K562 (cell line): ENCODE results near the gene KCP. TPM values are rescaled to one million over a fixed set of nuclear protein-coding genes. Genes with fewer than 3 reads are reported as not detected.

ENCODE experiments used
- ATAC-seq: fragments of 200-7000 bp; cut with Tn5 transposase; 3 replicates; pipeline ENCODE4 v1.9.1; 2020; ENCODE audit warnings: moderate library complexity
- BruUV-seq: library from RNA; stranded (reverse); fragments of 400-500 nt; replicated peaks from 2 replicates; lab custom pipeline; 2021; lab: Mats Ljungman, UMichigan
- CTCF ChIA-PET: fragments of 300-600 bp; formaldehyde crosslinking; extraction: SDS; loops from one replicate; lab custom pipeline; 2021; ENCODE audit warnings: low intra/inter-chr PET ratio; lab: Yijun Ruan, JAX
- POLR2A ChIA-PET: fragments of 300-600, 350-650 bp; sonication (Branson Sonifier 250); formaldehyde crosslinking; extraction: SDS; loops from one replicate; lab custom pipeline; 2021; ENCODE audit warnings: antibody characterized with exemption, inconsistent platforms; lab: Yijun Ruan, JAX
- DNase-seq, 4 experiments: peaks; one replicate each; pipeline versions ENCODE4 v3.0.0 to v3.0.0-alpha.2; 2011 to 2018; ENCODE audit warnings: low spot score in 3 of 4, mixed read lengths in 3 of 4; ENCODE audit errors: extremely low read depth in 1 of 4
- FAIRE-seq: peaks from 2 replicates; lab custom pipeline; 2011; peaks lifted over from hg19 to GRCh38; lab: Jason Lieb, UNC
- H2AFZ ChIP-seq: 2 replicates; pipeline ENCODE4 v1.6.0; 2011; ENCODE audit warnings: low read depth, low read length, control low read depth, inconsistent platforms
- H3K27ac ChIP-seq: fragments of 200-600 bp; 3 replicates; pipeline ENCODE4 v1.8.0; 2011; ENCODE audit warnings: low read depth, mild to moderate bottlenecking, control low read depth, inconsistent platforms, low read length, moderate library complexity, mixed read lengths; ENCODE audit errors: extremely low read depth
- H3K27me3 ChIP-seq, 2 experiments: fragments of 300-600 bp in 1 of 2; 2 replicates in 1 of 2; 3 replicates in 1 of 2; pipeline versions ENCODE4 v1.6.0 to v1.8.0; 2011; ENCODE audit warnings: inconsistent platforms in 2 of 2, low read length in 2 of 2, mild to moderate bottlenecking in 1 of 2, mixed read lengths in 1 of 2, moderate library complexity in 1 of 2; ENCODE audit not compliant: control insufficient read depth in 2 of 2, insufficient read depth in 2 of 2
- H3K36me3 ChIP-seq: fragments of 300-600 bp; 3 replicates; pipeline ENCODE4 v1.8.0; 2011; ENCODE audit warnings: mild to moderate bottlenecking, low read length, inconsistent platforms; ENCODE audit not compliant: control insufficient read depth, insufficient read depth
- H3K4me1 ChIP-seq, 2 experiments: fragments of 200-600 bp in 1 of 2; replicated peaks in 1 of 2; 2 replicates in 1 of 2; 3 replicates in 1 of 2; pipeline versions ENCODE4 v1.5.1 to v1.8.0; 2011; ENCODE audit warnings: inconsistent platforms in 2 of 2, low read length in 2 of 2, mild to moderate bottlenecking in 1 of 2, mixed read lengths in 1 of 2, moderate library complexity in 1 of 2; ENCODE audit not compliant: control insufficient read depth in 2 of 2, insufficient read depth in 2 of 2
- H3K4me2 ChIP-seq: 2 replicates; pipeline ENCODE4 v1.6.1; 2011; ENCODE audit warnings: low read length, control low read depth, inconsistent platforms, mixed read lengths; ENCODE audit not compliant: insufficient read depth
- H3K4me3 ChIP-seq: fragments of 200-600 bp; sonication (generic), shearing (Covaris generic); 2 replicates; pipeline ENCODE4 v1.5.1; 2016; ENCODE audit warnings: control low read depth, inconsistent platforms
- H3K79me2 ChIP-seq: fragments of 200-600 bp; 3 replicates; pipeline ENCODE4 v1.8.0; 2011; ENCODE audit warnings: low read length, inconsistent platforms; ENCODE audit not compliant: control insufficient read depth, insufficient read depth
- H3K9ac ChIP-seq, 2 experiments: 2 replicates each; pipeline versions ENCODE4 v1.6.0 to v1.6.1; 2011; ENCODE audit warnings: low read depth in 2 of 2, low read length in 2 of 2, control low read depth in 1 of 2, inconsistent platforms in 1 of 2, mild to moderate bottlenecking in 1 of 2, mixed read lengths in 1 of 2; ENCODE audit not compliant: insufficient read depth in 1 of 2
- H3K9me1 ChIP-seq: one replicate; pipeline ENCODE4 v1.6.0; 2011; ENCODE audit warnings: inconsistent platforms, mild to moderate bottlenecking, low read length, moderate library complexity; ENCODE audit not compliant: control insufficient read depth, insufficient read depth
- H3K9me3 ChIP-seq: replicated peaks from 2 replicates; pipeline ENCODE4 v1.5.1; 2011; ENCODE audit warnings: low read depth, low read length, inconsistent platforms; ENCODE audit not compliant: control insufficient read depth, insufficient read depth
- H4K20me1 ChIP-seq: replicated peaks from 2 replicates; pipeline ENCODE4 v1.6.1; 2011; ENCODE audit warnings: low read length, inconsistent platforms, mixed read lengths; ENCODE audit not compliant: control insufficient read depth, insufficient read depth
- MED1 ChIP-seq: sonication (generic); formaldehyde crosslinking; IDR thresholded peaks from 2 replicates; pipeline ENCODE4 v1.8.1; 2023; ENCODE audit warnings: missing genetic modification reagents, borderline replicate concordance
- MTA1 ChIP-seq: fragments of 450-650 bp; IDR thresholded peaks from 2 replicates; pipeline ENCODE4 v1.6.1; 2017; ENCODE audit warnings: borderline replicate concordance
- MTA2 ChIP-seq: fragments of 450-650 bp; IDR thresholded peaks from 2 replicates; pipeline ENCODE4 v1.6.1; 2016; ENCODE audit warnings: low read depth
- NCOA6 ChIP-seq: fragments of 450-650 bp; IDR thresholded peaks from 2 replicates; pipeline ENCODE4 v1.6.1; 2017; ENCODE audit warnings: mild to moderate bottlenecking
- NFIX ChIP-seq: fragments of 250-450 bp; sonication (Bioruptor Pico); IDR thresholded peaks from 2 replicates; pipeline ENCODE4 v1.4.0; 2020; ENCODE audit warnings: low read depth, mild to moderate bottlenecking, moderate library complexity
- OTX1 ChIP-seq: fragments of 450-650 bp; formaldehyde crosslinking; IDR thresholded peaks from 2 replicates; pipeline ENCODE4 v1.4.0; 2022; ENCODE audit warnings: mild to moderate bottlenecking
- POLR2AphosphoS2 ChIP-seq: IDR thresholded peaks from 2 replicates; pipeline ENCODE4 v1.6.1; 2012; ENCODE audit warnings: low read length, improper control_type of control experiment
- POLR2G ChIP-seq: fragments of 200-400 bp; formaldehyde crosslinking; IDR thresholded peaks from 2 replicates; pipeline ENCODE4 v1.6.1; 2017; ENCODE audit warnings: low read depth, mild to moderate bottlenecking, antibody characterized with exemption, low read length, moderate library complexity
- RUNX1 ChIP-seq: sonication (generic); IDR thresholded peaks from 2 replicates; pipeline ENCODE4 v1.6.1; 2016; ENCODE audit warnings: antibody characterized with exemption, low read depth
- SUPT5H ChIP-seq: fragments of 450-650 bp; IDR thresholded peaks from 2 replicates; pipeline ENCODE4 v1.6.1; 2016
- ZKSCAN3 ChIP-seq: fragments of 250-450 bp; sonication (Bioruptor Pico); IDR thresholded peaks from 2 replicates; pipeline ENCODE4 v1.4.0; 2020
- ZNF12 ChIP-seq: sonication (generic); formaldehyde crosslinking; IDR thresholded peaks from 2 replicates; pipeline ENCODE4 v1.4.0; 2020; ENCODE audit warnings: mild to moderate bottlenecking, missing genetic modification reagents
- ZNF24 ChIP-seq: fragments of 450-650 bp; IDR thresholded peaks from 2 replicates; pipeline ENCODE4 v1.6.1; 2016
- ZNF699 ChIP-seq: fragments of 250-450 bp; sonication (Bioruptor Pico); IDR thresholded peaks from 2 replicates; pipeline ENCODE4 v1.8.0; 2021; ENCODE audit warnings: mild to moderate bottlenecking, moderate library complexity; ENCODE audit not compliant: insufficient replicate concordance
- WGBS: fragments of 100-300 bp; shearing (Covaris generic); methylation state at CpG from one replicate; pipeline ENCODE4 v1.1.6; 2016; ENCODE audit warnings: low coverage, mixed read lengths; ENCODE audit not compliant: insufficient coverage; ENCODE audit errors: missing lambda C conversion rate; 5-methylcytosine and 5-hydroxymethylcytosine counted together
- in situ Hi-C: fragments of 300-500 bp; cut with MboI; formaldehyde crosslinking; loops from 4 replicates; pipeline ENCODE4 v1.15.0; 2018; ENCODE audit warnings: inconsistent platforms, mixed read lengths
- intact Hi-C: fragments of 100-400 bp; cut with micrococcal nuclease; formaldehyde crosslinking; loops from 2 replicates; pipeline ENCODE4 v1.14.2; 2022
- polyA plus RNA-seq, 8 experiments: library from polyadenylated mRNA; depleted of rRNA in 4 of 8; stranded (reverse) in 5 of 8; unstranded in 3 of 8; fragments of >200 nt; fragmentation: Nextera tagmentation in 2 of 8; fragmentation: Illumina TruSeq in 1 of 8; extraction: Ambion mirVana in 2 of 8; extraction: Trizol in 1 of 8; gene quantifications; 2 replicates each; pipeline versions ENCODE4 v1.2.1 to v1.2.3, GENCODE V29; 2011 to 2014; ENCODE audit warnings: inconsistent platforms in 1 of 8, missing spikeins in 1 of 8
- total RNA-seq, 7 experiments: library from RNA; depleted of rRNA in 6 of 7; stranded (reverse); fragments of >200 nt in 6 of 7; fragmentation: Illumina TruSeq in 2 of 7; extraction: Trizol in 2 of 7; gene quantifications; 2 replicates each; pipeline versions ENCODE4 v1.2.1 to v1.2.3, GENCODE V29; 2011 to 2021; ENCODE audit warnings: low replicate concordance in 1 of 7
- TF ChIP-seq, protein P1 (sequence below): IDR thresholded peaks from 2 replicates; pipeline ENCODE4 v1.6.1; 2012; ENCODE audit warnings: low read depth, low read length, improper control_type of control experiment, borderline replicate concordance
- TF ChIP-seq, protein P2 (sequence below): IDR thresholded peaks from 2 replicates; pipeline ENCODE4 v1.6.1; 2011; ENCODE audit warnings: borderline replicate concordance, low read depth, mild to moderate bottlenecking, moderate library complexity, low read length; ENCODE audit not compliant: insufficient read depth, poor library complexity, severe bottlenecking
- TF ChIP-seq, protein P3 (sequence below): fragments of 250-450 bp; sonication (Bioruptor Pico); IDR thresholded peaks from 2 replicates; pipeline ENCODE4 v1.8.0; 2021; ENCODE audit warnings: moderate library complexity, mild to moderate bottlenecking, inconsistent platforms
- TF ChIP-seq, protein P4 (sequence below): fragments of 200-400 bp; formaldehyde crosslinking; IDR thresholded peaks from 2 replicates; pipeline ENCODE4 v1.6.1; 2017; ENCODE audit warnings: mild to moderate bottlenecking, low read depth, low read length, moderate library complexity

KCP gene
- total and polyA plus RNA-seq, 9 of the 15 experiments (the other 6 are each of a cell fraction or from before 2014, with no cell fraction given), result 0.06 to 0.17 (median 0.12) TPM; not detected in 3

DNA sequence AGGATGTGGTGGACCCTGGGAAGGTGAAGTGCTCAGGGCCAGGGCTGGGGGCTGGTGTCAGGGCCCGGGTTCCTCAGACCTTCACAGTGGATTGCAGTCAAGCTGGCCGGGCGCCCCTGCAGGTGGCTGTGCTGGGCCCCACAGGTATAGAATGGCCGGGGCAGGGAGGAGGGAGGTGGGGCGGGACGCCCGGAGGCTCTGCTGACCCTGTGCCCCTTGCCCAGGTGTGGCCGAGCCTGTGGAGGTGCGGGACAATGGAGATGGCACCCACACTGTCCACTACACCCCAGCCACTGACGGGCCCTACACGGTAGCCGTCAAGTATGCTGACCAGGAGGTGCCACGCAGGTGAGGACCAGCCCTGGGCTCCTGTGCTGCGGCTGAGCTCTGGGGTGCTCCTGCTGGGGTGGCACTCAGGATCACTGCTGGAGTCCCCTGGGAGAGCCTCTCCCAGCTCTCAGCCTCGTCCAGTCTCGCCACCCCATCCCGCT is 62.7 kb downstream of the KCP start:
- WGBS, result 98% methylated on average over 14 of the region's 17 CpGs
- H3K27me3 ChIP-seq, result no peaks in the 10 kb centered on the region
- no TSS peak for BruUV-seq
- peaks cover 10% of the 10 kb centered on the region for H3K9me1 ChIP-seq
- no peak for DNase-seq
- peak overlapping the region in 1 of 2 experiments; percentile 50; a peak in 2 of 4 replicates for H3K9ac ChIP-seq
- no peak overlapping the region for H3K4me2 ChIP-seq
- intact Hi-C loops (no loop called here), in situ Hi-C loops (no loop called here)
- H3K4me3 ChIP-seq, result no peak overlapping the region
- FAIRE-seq, result no peak
- peak; percentile 5 for ATAC-seq
- peaks cover 99% of the 10 kb centered on the region for H3K36me3 ChIP-seq
- H3K27ac ChIP-seq, result no peak overlapping the region
- H2AFZ ChIP-seq, result no peak overlapping the region
- H4K20me1 ChIP-seq, result peaks cover 16% of the 10 kb centered on the region; the same call in 1 of the 2 replicates
- H3K4me1 ChIP-seq, result peaks cover 0 to 23% of the 10 kb centered on the region in 2 experiments; a peak in 1 of 5 replicates
- no peaks in the 10 kb centered on the region for H3K9me3 ChIP-seq
- H3K79me2 ChIP-seq, result no peaks in the 10 kb centered on the region
- POLR2A ChIA-PET, result interaction anchor here (1.0 to 5.1 kb wide), 3 partner anchors 9 to 13 kb away, joined by 3 to 47 read pairs (median 6); partner anchors contain the start of gene ATP6V1F
- CTCF ChIA-PET, result no interaction called here
- TF ChIP-seq, protein P1, sequence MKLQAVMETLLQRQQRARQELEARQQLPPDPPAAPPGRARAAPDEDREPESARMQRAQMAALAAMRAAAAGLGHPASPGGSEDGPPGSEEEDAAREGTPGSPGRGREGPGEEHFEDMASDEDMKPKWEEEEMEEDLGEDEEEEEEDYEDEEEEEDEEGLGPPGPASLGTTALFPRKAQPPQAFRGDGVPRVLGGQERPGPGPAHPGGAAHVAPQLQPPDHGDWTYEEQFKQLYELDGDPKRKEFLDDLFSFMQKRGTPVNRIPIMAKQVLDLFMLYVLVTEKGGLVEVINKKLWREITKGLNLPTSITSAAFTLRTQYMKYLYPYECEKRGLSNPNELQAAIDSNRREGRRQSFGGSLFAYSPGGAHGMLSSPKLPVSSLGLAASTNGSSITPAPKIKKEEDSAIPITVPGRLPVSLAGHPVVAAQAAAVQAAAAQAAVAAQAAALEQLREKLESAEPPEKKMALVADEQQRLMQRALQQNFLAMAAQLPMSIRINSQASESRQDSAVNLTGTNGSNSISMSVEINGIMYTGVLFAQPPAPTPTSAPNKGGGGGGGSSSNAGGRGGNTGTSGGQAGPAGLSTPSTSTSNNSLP, result no peak
- peak; percentile 71 for TF ChIP-seq POLR2G
- peak; percentile 19; the same call in 1 of the 2 replicates for TF ChIP-seq SUPT5H
- TF ChIP-seq, protein P2, sequence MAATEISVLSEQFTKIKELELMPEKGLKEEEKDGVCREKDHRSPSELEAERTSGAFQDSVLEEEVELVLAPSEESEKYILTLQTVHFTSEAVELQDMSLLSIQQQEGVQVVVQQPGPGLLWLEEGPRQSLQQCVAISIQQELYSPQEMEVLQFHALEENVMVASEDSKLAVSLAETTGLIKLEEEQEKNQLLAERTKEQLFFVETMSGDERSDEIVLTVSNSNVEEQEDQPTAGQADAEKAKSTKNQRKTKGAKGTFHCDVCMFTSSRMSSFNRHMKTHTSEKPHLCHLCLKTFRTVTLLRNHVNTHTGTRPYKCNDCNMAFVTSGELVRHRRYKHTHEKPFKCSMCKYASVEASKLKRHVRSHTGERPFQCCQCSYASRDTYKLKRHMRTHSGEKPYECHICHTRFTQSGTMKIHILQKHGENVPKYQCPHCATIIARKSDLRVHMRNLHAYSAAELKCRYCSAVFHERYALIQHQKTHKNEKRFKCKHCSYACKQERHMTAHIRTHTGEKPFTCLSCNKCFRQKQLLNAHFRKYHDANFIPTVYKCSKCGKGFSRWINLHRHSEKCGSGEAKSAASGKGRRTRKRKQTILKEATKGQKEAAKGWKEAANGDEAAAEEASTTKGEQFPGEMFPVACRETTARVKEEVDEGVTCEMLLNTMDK, result no peak
- no peak for TF ChIP-seq OTX1
- TF ChIP-seq, protein P3, sequence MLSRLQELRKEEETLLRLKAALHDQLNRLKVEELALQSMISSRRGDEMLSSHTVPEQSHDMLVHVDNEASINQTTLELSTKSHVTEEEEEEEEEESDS (CRISPR knock-in tag), result no peak
- no peak for TF ChIP-seq ZNF699
- TF ChIP-seq NCOA6, result no peak
- no peak for TF ChIP-seq MTA1
- no peak for TF ChIP-seq ZKSCAN3 (CRISPR knock-in tag)
- no peak for TF ChIP-seq RUNX1
- no peak for TF ChIP-seq MED1
- no peak for TF ChIP-seq NFIX (CRISPR knock-in tag)
- no peak for TF ChIP-seq ZNF24
- TF ChIP-seq MTA2, result no peak
- TF ChIP-seq, protein P4, sequence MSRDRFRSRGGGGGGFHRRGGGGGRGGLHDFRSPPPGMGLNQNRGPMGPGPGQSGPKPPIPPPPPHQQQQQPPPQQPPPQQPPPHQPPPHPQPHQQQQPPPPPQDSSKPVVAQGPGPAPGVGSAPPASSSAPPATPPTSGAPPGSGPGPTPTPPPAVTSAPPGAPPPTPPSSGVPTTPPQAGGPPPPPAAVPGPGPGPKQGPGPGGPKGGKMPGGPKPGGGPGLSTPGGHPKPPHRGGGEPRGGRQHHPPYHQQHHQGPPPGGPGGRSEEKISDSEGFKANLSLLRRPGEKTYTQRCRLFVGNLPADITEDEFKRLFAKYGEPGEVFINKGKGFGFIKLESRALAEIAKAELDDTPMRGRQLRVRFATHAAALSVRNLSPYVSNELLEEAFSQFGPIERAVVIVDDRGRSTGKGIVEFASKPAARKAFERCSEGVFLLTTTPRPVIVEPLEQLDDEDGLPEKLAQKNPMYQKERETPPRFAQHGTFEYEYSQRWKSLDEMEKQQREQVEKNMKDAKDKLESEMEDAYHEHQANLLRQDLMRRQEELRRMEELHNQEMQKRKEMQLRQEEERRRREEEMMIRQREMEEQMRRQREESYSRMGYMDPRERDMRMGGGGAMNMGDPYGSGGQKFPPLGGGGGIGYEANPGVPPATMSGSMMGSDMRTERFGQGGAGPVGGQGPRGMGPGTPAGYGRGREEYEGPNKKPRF, result no peak
- no peak for TF ChIP-seq ZNF12 (CRISPR knock-in tag)
- no peak for TF ChIP-seq POLR2AphosphoS2
